BJ (cell line): ENCODE measurements around the gene GJB5. TPM values are rescaled to one million over a fixed set of nuclear protein-coding genes. Genes with fewer than 3 reads are reported as not detected.

Experiments used
- CTCF ChIA-PET: fragments of 350-600 bp; formaldehyde crosslinking; extraction: SDS; loops from one replicate; lab custom pipeline; 2021; ENCODE audit warnings: antibody characterized with exemption, inconsistent platforms; lab: Yijun Ruan, JAX
- POLR2A ChIA-PET: fragments of 300-600 bp; sonication (Branson Sonifier 250); formaldehyde crosslinking; extraction: SDS; loops from one replicate; lab custom pipeline; 2021; ENCODE audit warnings: antibody characterized with exemption; lab: Charles Lee
- DNase-seq: peaks from one replicate; pipeline ENCODE4 v3.0.0-alpha.2; 2011; ENCODE audit warnings: low read depth
- H3K27me3 ChIP-seq: 2 replicates; pipeline ENCODE4 v1.6.0; 2011; ENCODE audit warnings: low read length; ENCODE audit not compliant: control insufficient read depth, insufficient read depth
- H3K36me3 ChIP-seq: 2 replicates; pipeline ENCODE4 v1.5.1; 2011; ENCODE audit warnings: low read length; ENCODE audit not compliant: control insufficient read depth, insufficient read depth
- H3K4me3 ChIP-seq: 2 replicates; pipeline ENCODE4 v1.5.1; 2011; ENCODE audit warnings: low read depth, mild to moderate bottlenecking, control low read depth, low read length
- CTCF ChIP-seq: IDR thresholded peaks from 2 replicates; pipeline ENCODE4 v1.5.1; 2011; ENCODE audit warnings: low read depth, mild to moderate bottlenecking, control low read depth, inconsistent platforms, low read length, moderate library complexity; ENCODE audit not compliant: insufficient read depth
- polyA plus RNA-seq: library from polyadenylated mRNA; depleted of rRNA; stranded (reverse); fragments of >200 nt; gene quantifications from 2 replicates; pipeline ENCODE4 v1.2.3, GENCODE V29; 2011

GJB5 gene
- polyA plus RNA-seq, 1 experiment = not detected

DNA sequence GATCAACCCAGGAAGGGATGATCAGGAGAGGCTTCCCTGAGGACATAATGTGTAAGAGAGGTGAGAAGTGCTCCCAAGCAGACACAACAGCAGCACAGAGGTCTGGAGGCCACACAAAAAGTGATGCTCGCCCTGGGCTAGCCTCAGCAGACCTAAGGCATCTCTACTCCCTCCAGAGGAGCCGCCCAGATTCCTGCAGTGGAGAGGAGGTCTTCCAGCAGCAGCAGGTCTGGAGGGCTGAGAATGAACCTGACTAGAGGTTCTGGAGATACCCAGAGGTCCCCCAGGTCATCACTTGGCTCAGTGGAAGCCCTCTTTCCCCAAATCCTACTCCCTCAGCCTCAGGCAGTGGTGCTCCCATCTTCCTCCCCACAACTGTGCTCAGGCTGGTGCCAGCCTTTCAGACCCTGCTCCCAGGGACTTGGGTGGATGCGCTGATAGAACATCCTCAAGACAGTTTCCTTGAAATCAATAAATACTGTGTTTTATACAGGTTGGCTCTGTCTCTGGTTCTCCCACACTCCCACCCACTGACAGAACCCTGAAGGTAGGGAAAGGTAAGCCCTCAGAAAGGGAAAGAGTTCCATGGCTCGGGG lies 31.1 kb downstream of the GJB5 start:
- TF ChIP-seq CTCF = no peak
- no peak overlapping the region for H3K4me3 ChIP-seq
- H3K27me3 ChIP-seq = peaks cover 13% of the 10 kb centered on the region
- H3K36me3 ChIP-seq = no peaks in the 10 kb centered on the region
- ChIA-PET POLR2A (no interaction called here), CTCF (interaction anchor here (0.7 to 4.0 kb wide), 14 partner anchors 8 to 80 kb away, joined by 3 to 31 read pairs (median 4); no protein-coding TSS in a partner anchor)
- no peak for DNase-seq

DNA sequence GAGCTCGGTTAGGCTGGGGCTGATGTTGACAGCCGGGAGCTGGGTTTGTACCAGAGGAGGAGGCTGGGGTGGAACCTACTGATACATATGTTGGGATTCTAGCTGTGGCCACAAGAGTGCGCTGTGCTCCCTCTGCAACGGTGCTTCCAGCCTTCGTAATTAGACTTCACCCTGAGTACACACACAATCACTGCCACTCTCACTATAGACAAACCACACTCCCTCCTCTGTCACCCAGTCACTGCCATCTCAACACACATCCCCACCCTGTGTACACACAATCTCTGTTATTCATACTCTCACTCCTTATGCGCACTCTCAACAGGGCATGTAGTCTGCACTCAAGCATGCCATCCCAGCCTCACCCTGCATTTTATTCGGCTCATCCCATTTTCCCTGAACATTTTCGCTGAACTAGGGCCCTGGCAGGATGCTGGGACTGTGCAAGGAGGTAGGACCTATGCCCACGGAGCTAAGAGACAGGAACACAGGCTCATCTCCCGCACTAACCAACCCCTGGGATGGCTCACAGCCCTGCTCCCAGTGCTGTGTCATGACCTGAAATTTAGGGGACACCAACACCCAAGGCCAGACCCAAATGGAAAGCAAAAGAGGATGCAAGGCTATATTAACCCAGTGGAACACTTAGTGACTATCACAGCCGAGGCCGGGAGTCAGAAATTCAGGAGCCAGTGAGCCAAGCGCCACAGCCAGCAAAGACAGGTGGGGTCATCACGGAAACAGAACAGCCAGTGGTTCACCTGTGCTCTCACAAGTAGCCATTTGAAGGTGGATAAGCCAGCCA lies 31.9 kb downstream of the GJB5 start:
- peak; percentile 84 for TF ChIP-seq CTCF
- CTCF ChIA-PET = interaction anchor here (0.7 to 4.0 kb wide), 16 partner anchors 8 to 79 kb away, joined by 3 to 31 read pairs (median 4); no protein-coding TSS in a partner anchor
- no peak overlapping the region for H3K4me3 ChIP-seq
- H3K36me3 ChIP-seq = no peaks in the 10 kb centered on the region
- DNase-seq = no peak
- H3K27me3 ChIP-seq = peaks cover 10% of the 10 kb centered on the region
- POLR2A ChIA-PET = no interaction called here

DNA sequence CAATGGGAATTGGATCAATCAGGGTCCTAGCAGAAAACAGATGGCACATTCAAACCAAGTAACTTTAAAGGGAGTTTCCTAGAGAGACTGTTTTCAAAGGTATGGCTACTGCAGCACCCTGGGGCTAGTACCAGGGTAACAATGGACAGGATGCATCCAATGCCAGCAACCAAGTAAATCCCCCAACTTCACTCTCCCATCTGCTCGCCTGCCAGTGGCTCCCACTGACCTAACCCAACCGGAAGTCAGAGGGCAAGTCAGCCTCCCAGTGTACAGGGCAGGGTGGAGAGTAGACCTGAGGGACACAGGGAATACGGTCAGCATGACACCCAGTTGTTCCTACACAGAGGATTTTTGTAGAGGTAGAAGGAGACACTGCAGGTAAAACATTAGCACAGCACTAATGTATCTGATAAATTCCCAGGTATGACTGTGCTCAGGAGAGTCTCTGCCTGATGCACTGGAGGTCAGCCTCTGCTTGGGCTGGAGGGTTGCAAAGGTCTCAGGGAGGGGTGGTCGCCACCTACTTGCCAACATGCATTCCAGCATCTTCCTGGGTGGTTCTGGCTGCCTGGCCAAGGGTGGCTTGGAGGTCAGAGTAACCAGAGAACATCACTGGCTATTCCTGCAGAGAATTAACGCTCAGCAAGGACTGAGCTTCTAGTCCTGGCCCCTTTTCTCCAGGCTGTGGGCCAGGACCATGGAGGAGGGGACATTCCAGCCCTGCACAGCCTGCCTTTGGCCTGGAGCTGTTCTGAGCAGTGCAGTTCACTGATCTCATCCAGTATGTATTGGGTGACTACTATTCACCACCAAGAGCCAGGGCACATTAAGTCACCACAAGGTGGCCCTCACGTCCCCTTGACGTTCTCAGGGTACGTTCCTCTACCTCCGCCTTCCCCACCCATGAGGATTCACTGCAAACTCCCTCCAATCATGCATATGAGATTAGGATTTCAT lies 32.9 kb downstream of the GJB5 start:
- CTCF ChIA-PET = interaction anchor here (0.7 to 4.0 kb wide), 11 partner anchors 9 to 897 kb away, joined by 3 to 31 read pairs (median 4); no protein-coding TSS in a partner anchor
- no peak for DNase-seq
- no peak for TF ChIP-seq CTCF

GRCh38 chr1:34790985-34791384 lies 36.1 kb downstream of the GJB5 start:
- CTCF ChIA-PET = interaction anchor here (1.4 to 1.9 kb wide), 2 partner anchors 10 to 61 kb away, joined by 3 to 7 read pairs; partner anchors contain the start of gene GJB3
- POLR2A ChIA-PET = no interaction called here
- no peak overlapping the region for H3K4me3 ChIP-seq
- no peak for TF ChIP-seq CTCF
- peaks cover 16% of the 10 kb centered on the region for H3K27me3 ChIP-seq
- no peak for DNase-seq
- H3K36me3 ChIP-seq = no peaks in the 10 kb centered on the region

More for the DNA sequence above, 32.9 kb downstream of the GJB5 start:
- H3K4me3 ChIP-seq = no peak overlapping the region
- peaks cover 13% of the 10 kb centered on the region for H3K27me3 ChIP-seq
- POLR2A ChIA-PET = no interaction called here
- H3K36me3 ChIP-seq = no peaks in the 10 kb centered on the region
